T-helper 2 cell treated with Interferon-gamma antibody and Interleukin-4, amounts not matched to agents 100 ng/mL and 5 ng/mL, for 36 hours (primary cell): ENCODE results near the gene P3H3. TPM values are rescaled to one million over a fixed set of nuclear protein-coding genes. Genes with fewer than 3 reads are reported as not detected.
"Not testable (repeated sequence)": the region's sequence is repeated elsewhere in the genome, so short reads cannot be mapped to it uniquely, and the experiment has no call there.

ENCODE experiments used
- intact Hi-C: fragments of 100-400 bp; cut with micrococcal nuclease; formaldehyde crosslinking; loops from one replicate; pipeline ENCODE4 v1.15.1; 2023
- total RNA-seq: library from RNA; stranded (reverse); gene quantifications from 2 replicates; pipeline ENCODE4 v1.2.3, GENCODE V29; 2022

P3H3 gene
- total RNA-seq, 1 donor from 2014 or later: 0.73 TPM

DNA sequence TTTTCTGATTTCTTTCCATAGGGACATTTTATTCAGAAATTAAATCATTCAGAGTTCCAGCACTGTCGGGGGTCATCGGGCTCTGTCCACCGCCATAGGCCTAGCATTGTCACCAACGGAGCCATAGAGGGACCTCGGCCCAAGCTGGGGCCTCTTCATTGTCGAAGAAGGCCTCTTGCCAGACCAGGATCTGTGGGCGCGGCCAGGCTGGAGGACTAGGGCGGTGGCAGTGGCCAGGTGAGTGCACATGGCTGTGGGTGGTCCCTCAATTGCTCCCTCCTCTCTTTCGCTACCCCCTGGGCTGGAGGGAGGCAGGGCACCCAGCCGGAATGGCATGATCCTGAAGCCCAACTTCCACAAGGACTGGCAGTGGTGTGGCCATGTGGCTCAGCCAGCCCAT lies 55.5 kb downstream of the P3H3 start:
- intact Hi-C loops: no loop called here

GRCh38 chr12:6884539-6884938 lies 56.3 kb downstream of the P3H3 start:
- intact Hi-C loops: no loop called here

DNA sequence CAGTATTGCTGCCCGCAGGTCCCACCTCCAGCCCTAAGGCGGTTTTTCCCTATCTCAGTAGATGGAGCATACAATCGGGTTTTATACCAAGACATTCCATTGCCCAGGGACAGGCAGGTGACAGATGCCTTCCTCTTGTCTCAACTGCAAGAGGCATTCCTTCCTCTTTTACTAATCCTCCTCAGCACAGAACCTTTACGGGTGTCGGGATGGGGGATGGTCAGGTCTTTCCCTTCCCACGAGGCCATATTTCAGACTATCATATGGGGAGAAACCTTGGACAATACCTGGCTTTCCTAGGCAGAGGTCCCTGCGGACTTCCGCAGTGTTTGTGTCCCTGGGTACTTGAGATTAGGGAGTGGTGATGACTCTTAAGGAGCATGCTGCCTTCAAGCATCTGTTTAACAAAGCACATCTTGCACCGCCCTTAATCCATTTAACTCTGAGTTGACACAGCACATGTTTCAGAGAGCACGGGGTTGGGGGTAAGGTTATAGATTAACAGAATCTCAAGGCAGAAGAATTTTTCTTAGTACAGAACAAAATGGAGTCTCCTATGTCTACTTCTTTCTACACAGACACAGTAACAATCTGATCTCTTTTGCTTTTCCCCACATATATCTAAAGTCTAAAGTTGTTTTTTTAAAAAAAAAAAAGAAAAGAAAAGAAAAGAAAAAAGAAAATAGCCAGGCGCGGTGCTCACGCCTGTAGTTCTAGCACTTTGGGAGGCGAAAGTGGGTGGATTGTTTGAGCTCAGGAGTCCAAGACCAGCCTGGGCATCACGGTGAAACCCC lies 58.2 kb downstream of the P3H3 start:
- intact Hi-C loops: not testable (repeated sequence)

DNA sequence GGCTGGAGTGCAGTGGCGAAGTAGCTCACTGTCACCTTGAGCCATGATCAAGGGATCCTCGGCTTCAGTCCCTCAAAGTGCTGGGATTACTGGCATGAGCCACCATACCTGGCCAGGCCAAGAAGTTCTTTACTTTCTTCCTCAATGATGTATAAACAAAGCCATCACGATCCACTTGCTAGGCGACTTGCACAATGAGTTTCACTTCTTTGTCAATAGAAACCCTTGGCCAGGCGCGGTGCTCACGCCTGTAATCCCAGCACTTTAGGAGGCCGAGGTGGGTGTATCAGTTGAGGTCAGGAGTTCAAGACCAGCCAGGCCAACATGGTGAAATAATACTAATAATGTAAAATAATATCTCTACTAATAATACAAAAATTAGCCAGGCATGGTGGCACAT lies 59.3 kb downstream of the P3H3 start:
- intact Hi-C loops: no loop called here

DNA sequence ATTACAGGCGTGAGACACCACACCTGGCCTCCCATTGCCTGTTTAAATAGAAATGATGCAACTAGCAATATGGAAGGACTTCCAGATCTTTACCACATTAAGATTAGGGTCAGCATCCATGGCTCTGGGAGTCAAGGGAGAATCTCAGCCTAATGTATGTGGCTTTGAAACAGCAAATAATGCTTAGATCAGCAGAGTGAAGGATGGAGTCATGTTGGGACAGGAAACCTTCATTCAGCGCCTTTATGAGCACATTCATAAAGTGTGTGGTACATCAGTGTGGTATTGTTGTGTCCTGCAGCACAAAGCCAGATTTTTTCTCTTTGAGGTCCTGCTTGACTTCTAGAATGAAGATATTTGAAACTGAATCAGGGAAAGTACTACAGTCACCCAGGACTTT lies 60.2 kb downstream of the P3H3 start:
- intact Hi-C loops: no loop called here

DNA sequence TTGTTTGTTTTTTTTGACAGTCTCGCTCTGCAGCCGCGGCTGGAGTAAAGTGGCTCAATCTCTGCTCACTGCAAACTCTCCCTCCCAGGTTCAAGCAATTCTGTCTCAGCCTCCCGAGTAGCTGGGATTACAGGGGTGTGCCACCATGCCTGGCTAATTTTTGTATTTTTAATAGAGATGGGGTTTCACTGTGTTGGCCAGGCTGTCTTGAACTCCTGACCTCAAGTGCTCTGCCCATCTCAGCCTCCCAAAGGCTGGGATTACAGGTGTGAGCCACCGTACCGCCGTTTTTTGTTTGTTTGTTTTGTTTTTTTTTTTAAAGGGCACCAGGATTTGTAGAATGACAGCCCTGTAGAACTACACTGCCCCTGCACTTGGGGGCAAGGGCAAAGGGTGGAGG lies 60.6 kb downstream of the P3H3 start:
- intact Hi-C loops: not testable (repeated sequence)

Other genes starting within 250 kb of the P3H3 start
- gene CHD4, start 221.0 kb upstream of the P3H3 start, total RNA-seq: 257 and 265 TPM in 2 replicates
- 6.2 and 6.7 TPM in 2 replicates for gene LPAR5, start 192.4 kb upstream of the P3H3 start, total RNA-seq
- gene ACRBP, start 181.0 kb upstream of the P3H3 start, total RNA-seq: 1.5 and 1.7 TPM in 2 replicates
- gene ING4, start 165.3 kb upstream of the P3H3 start, total RNA-seq: 20.7 and 21.3 TPM in 2 replicates
- gene ZNF384, start 139.0 kb upstream of the P3H3 start, total RNA-seq: 86.1 and 91.5 TPM in 2 replicates
- not detected in 2 replicates for gene PIANP, start 127.6 kb upstream of the P3H3 start, total RNA-seq
- gene COPS7A, start 104.4 kb upstream of the P3H3 start, total RNA-seq: 23.5 and 26.6 TPM in 2 replicates
- 92.7 and 94.4 TPM in 2 replicates for gene MLF2, start 75.3 kb upstream of the P3H3 start, total RNA-seq
- 95.4 and 98.5 TPM in 2 replicates for gene PTMS, start 62.0 kb upstream of the P3H3 start, total RNA-seq
- 11.8 and 12.2 TPM in 2 replicates for gene LAG3, start 55.9 kb upstream of the P3H3 start, total RNA-seq
- 226 and 232 TPM in 2 replicates for gene CD4, start 38.9 kb upstream of the P3H3 start, total RNA-seq
- 0.18 and 0.32 TPM in 2 replicates for gene GPR162, start 6.6 kb upstream of the P3H3 start, total RNA-seq
- gene GNB3, start 12.5 kb downstream of the P3H3 start, total RNA-seq: 0.39 and 0.43 TPM in 2 replicates
- gene CDCA3, start 22.9 kb downstream of the P3H3 start, total RNA-seq: 77.3 and 78.4 TPM in 2 replicates
- 126 and 138 TPM in 2 replicates for gene USP5, start 23.7 kb downstream of the P3H3 start, total RNA-seq
- 1,157 and 1,161 TPM in 2 replicates for gene TPI1, start 39.1 kb downstream of the P3H3 start, total RNA-seq
- 14.0 and 14.6 TPM in 2 replicates for gene SPSB2, start 44.9 kb downstream of the P3H3 start, total RNA-seq
- gene LRRC23, start 76.4 kb downstream of the P3H3 start, total RNA-seq: 4.7 and 5.0 TPM in 2 replicates
- gene ENO2, start 86.2 kb downstream of the P3H3 start, total RNA-seq: 114 and 120 TPM in 2 replicates
- gene ATN1, start 99.6 kb downstream of the P3H3 start, total RNA-seq: 35.9 and 37.0 TPM in 2 replicates
- not detected in 2 replicates for gene RNU7-1, start 115.4 kb downstream of the P3H3 start, total RNA-seq
- gene C12orf57, start 115.6 kb downstream of the P3H3 start, total RNA-seq: 135 and 161 TPM in 2 replicates
- 255 and 267 TPM in 2 replicates for gene PTPN6, start 122.9 kb downstream of the P3H3 start, total RNA-seq
- gene PHB2, start 142.3 kb downstream of the P3H3 start, total RNA-seq: 242 and 243 TPM in 2 replicates
- gene EMG1, start 142.5 kb downstream of the P3H3 start, total RNA-seq: 67.4 and 69.6 TPM in 2 replicates
- 32.7 and 33.3 TPM in 2 replicates for gene LPCAT3, start 190.1 kb downstream of the P3H3 start, total RNA-seq
- gene C1S, start 232.3 kb downstream of the P3H3 start, total RNA-seq: 2.2 TPM in 2 replicates